ENCODE data around the gene AMOTL2.

DNA sequence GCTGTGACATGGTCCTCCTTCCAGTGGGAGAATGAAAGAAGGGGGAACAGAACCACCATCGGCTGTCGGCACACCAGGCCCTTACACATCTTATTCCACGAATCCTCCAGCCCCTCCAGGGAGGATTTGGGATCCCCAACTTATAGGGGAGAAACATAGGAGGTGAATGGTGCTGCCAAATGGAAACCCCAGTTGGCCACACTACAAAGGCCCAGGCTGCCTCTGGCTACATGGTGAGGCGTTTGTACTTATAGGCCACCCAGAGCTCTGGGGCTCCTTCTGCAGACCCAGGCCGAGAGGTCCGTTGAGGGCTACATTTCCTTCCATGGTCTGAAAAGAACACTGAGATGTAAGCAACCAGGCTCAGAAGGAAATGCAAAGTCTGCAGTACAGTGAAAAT, 12.0 kb downstream of the AMOTL2 start:
- no peak for TF ChIP-seq CTCF (conservative IDR thresholded peaks at IDR 0.05; ENCODE audit: low read depth, low read length)
- no peak for TF ChIP-seq EZH2 (IDR thresholded peaks at IDR 0.05; ENCODE audit: low read length, unreplicated experiment)

Measured in PC-3 (cell line).